BJ (cell line): ENCODE measurements around the gene SLC2A8. TPM values are rescaled to one million over a fixed set of nuclear protein-coding genes. Genes with fewer than 3 reads are reported as not detected.

ENCODE experiments used
- CTCF ChIA-PET: fragments of 350-600 bp; formaldehyde crosslinking; extraction: SDS; loops from one replicate; lab custom pipeline; 2021; ENCODE audit warnings: antibody characterized with exemption, inconsistent platforms; lab: Yijun Ruan, JAX
- POLR2A ChIA-PET: fragments of 300-600 bp; sonication (Branson Sonifier 250); formaldehyde crosslinking; extraction: SDS; loops from one replicate; lab custom pipeline; 2021; ENCODE audit warnings: antibody characterized with exemption; lab: Charles Lee
- DNase-seq: peaks from one replicate; pipeline ENCODE4 v3.0.0-alpha.2; 2011; ENCODE audit warnings: low read depth
- H3K27me3 ChIP-seq: 2 replicates; pipeline ENCODE4 v1.6.0; 2011; ENCODE audit warnings: low read length; ENCODE audit not compliant: control insufficient read depth, insufficient read depth
- H3K36me3 ChIP-seq: 2 replicates; pipeline ENCODE4 v1.5.1; 2011; ENCODE audit warnings: low read length; ENCODE audit not compliant: control insufficient read depth, insufficient read depth
- H3K4me3 ChIP-seq: 2 replicates; pipeline ENCODE4 v1.5.1; 2011; ENCODE audit warnings: low read depth, mild to moderate bottlenecking, control low read depth, low read length
- polyA plus RNA-seq: library from polyadenylated mRNA; depleted of rRNA; stranded (reverse); fragments of >200 nt; gene quantifications from 2 replicates; pipeline ENCODE4 v1.2.3, GENCODE V29; 2011
- TF ChIP-seq, protein P1 (sequence below): IDR thresholded peaks from 2 replicates; pipeline ENCODE4 v1.5.1; 2011; ENCODE audit warnings: low read depth, mild to moderate bottlenecking, control low read depth, inconsistent platforms, low read length, moderate library complexity; ENCODE audit not compliant: insufficient read depth

Gene SLC2A8
- polyA plus RNA-seq, 1 experiment: 16.7 TPM

DNA sequence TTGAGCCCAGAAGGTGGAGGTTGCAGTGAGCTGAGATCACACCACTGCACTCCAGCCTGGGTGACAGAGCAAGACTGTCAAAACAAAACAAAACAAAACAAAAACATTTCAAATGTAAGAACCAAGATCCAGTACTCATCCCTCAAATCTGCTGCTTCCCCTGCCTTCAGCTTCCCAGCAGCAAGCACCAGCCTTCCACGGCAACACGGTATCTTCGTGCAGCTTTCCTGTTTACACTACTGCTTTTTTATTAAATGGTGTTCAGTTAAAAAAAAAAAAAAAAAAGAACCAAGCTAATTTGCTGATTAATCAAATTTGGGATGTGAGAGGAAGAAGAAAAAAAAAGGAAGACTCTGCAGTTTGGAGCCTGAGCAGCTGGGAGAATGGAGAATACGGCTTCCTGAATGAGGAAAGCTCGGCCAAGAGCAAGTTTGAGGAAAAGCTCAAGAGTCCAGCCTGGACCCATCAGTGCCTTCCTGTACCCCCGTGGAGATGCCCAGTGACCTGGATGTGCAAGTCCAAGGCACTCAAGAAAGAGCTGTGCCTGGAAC, 28.0 kb upstream of the SLC2A8 start:
- H3K36me3 ChIP-seq: no peaks in the 10 kb centered on the region
- DNase-seq: no peak
- ChIA-PET POLR2A (no interaction called here), CTCF (interaction anchor here (1.1 kb wide), 1 partner anchor 21 kb away, joined by 4 read pairs; no protein-coding TSS in a partner anchor)
- no peak overlapping the region for H3K4me3 ChIP-seq
- TF ChIP-seq, protein P1, sequence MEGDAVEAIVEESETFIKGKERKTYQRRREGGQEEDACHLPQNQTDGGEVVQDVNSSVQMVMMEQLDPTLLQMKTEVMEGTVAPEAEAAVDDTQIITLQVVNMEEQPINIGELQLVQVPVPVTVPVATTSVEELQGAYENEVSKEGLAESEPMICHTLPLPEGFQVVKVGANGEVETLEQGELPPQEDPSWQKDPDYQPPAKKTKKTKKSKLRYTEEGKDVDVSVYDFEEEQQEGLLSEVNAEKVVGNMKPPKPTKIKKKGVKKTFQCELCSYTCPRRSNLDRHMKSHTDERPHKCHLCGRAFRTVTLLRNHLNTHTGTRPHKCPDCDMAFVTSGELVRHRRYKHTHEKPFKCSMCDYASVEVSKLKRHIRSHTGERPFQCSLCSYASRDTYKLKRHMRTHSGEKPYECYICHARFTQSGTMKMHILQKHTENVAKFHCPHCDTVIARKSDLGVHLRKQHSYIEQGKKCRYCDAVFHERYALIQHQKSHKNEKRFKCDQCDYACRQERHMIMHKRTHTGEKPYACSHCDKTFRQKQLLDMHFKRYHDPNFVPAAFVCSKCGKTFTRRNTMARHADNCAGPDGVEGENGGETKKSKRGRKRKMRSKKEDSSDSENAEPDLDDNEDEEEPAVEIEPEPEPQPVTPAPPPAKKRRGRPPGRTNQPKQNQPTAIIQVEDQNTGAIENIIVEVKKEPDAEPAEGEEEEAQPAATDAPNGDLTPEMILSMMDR: no peak
- peaks cover 5% of the 10 kb centered on the region; the same call in 1 of the 2 replicates for H3K27me3 ChIP-seq

DNA sequence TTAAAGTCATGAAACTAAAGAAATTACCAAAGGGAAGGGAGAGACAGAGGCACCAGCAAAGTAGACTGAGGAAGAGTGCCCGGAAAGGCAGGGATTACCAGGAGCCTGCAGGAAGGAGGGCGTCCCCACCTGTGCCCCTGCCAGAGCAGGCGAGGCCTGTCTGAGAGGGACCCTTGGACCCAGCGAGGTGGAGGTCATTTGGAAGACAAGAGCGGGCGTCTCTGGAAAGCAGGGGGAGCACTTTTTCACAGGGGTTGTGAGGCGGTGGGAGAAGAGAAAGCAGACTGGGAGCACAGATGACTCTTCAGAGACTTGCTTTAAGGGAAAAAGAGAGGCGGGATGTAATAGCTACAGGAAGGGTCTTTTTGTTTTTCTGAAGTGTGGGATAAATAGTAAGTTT, 27.5 kb upstream of the SLC2A8 start:
- Histone ChIP-seq H3K4me3 (no peak overlapping the region), H3K36me3 (no peaks in the 10 kb centered on the region), H3K27me3 (peaks cover 5% of the 10 kb centered on the region; the same call in 1 of the 2 replicates)
- ChIA-PET CTCF (interaction anchor here (1.1 kb wide), 1 partner anchor 21 kb away, joined by 4 read pairs; no protein-coding TSS in a partner anchor), POLR2A (no interaction called here)
- no peak for DNase-seq
- TF ChIP-seq, protein P1: no peak

GRCh38 chr9:127370147-127370579, 26.8 kb upstream of the SLC2A8 start:
- Histone ChIP-seq H3K36me3 (no peaks in the 10 kb centered on the region), H3K4me3 (no peak overlapping the region), H3K27me3 (peaks cover 5% of the 10 kb centered on the region; the same call in 1 of the 2 replicates)
- ChIA-PET CTCF (interaction anchor here (1.1 to 1.6 kb wide), 3 partner anchors 11 to 34 kb away, joined by 3 to 4 read pairs (median 4); no protein-coding TSS in a partner anchor), POLR2A (no interaction called here)
- TF ChIP-seq, protein P1: no peak
- DNase-seq: no peak

DNA sequence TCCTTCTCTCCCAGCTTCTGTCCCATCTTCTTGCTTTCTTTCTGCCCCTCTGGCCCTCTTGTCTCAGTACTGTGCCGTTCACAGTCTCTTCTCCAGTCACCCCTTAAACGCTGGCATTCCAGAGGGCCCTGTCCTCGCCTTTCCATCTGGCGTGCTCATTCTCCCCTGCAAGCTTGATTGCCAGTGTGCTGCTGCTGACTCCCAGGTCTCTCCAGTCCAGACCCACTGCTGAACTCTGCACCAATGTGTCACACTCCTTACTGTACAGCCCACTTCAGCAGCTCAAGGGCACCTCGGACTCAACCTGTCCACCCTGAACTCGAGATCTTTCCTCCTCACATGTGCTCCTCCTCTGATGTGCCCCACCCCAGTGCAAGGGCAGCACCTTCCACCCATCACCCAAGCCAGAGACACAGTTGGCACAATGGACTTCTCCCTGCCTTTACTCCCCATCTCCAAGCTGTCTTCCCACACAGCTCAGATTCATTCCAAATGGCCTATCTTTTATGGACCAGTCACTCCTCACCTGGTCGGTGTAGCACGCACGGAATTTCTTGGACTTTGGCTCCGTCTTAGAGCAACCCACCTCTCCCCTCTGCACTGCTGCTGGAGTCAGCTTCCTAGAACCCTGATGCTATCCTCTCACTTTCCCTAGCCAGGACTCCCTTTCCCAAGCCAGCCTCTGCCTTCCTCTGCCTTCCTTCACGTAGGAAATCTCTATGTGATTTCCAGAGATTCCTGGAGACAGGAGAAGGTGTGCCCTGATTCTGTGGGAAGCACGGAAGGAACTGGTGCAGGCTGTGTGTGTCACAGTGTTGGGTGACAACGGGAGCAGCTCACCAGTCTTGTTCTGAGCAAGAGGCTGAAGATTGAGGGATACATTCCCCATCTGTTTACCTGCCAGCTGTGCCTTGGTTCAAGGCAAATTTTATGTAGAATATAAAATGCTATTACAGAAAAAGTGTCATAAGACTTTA, 26.0 kb upstream of the SLC2A8 start:
- POLR2A ChIA-PET: no interaction called here
- TF ChIP-seq, protein P1: no peak
- DNase-seq: no peak
- H3K36me3 ChIP-seq: no peaks in the 10 kb centered on the region
- H3K27me3 ChIP-seq: peaks cover 7% of the 10 kb centered on the region
- CTCF ChIA-PET: interaction anchor here (0.6 to 1.6 kb wide), 4 partner anchors 10 to 79 kb away, joined by 3 to 4 read pairs (median 3); no protein-coding TSS in a partner anchor
- H3K4me3 ChIP-seq: no peak overlapping the region

DNA sequence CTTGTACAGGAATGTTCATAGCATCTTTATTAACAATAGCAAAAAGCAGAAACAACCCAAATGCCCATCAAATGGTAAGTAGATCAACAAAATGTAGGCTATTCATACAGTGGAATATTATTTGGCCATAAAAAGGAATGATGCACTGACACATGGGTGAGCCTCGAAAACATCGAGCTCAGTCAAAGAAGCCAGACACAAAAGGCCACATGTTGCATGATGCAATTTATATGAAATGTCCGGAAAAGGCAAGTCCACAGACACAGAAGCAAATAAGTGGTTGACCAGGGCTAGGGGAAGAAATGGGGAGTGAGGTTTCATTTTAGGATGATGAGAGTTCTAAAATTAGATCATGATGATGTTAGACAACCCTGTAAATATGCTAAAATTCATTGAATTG, 16.5 kb upstream of the SLC2A8 start:
- no peaks in the 10 kb centered on the region for H3K36me3 ChIP-seq
- ChIA-PET CTCF (interaction anchor here (0.6 to 1.0 kb wide), 3 partner anchors 93 to 394 kb away, joined by 3 read pairs; no protein-coding TSS in a partner anchor), POLR2A (no interaction called here)
- TF ChIP-seq, protein P1: no peak
- peaks cover 7% of the 10 kb centered on the region for H3K27me3 ChIP-seq
- no peak for DNase-seq
- H3K4me3 ChIP-seq: no peak overlapping the region
